Stimulated activated naive CD8-positive, alpha-beta T cell treated with anti-CD3 and anti-CD28 coated beads, Interleukin-15, Interleukin-2, amounts not matched to agents 100 U/mL and 50 U/mL, for 24 hours (primary cell): ENCODE measurements around the gene CDKN2AIP.
"Not testable (repeated sequence)": the region's sequence is repeated elsewhere in the genome, so short reads cannot be mapped to it uniquely, and the experiment has no call there.

ENCODE experiments used
- ATAC-seq: fragments of 150-1000 bp; cut with Tn5 transposase; one replicate; pipeline ENCODE4 v1.10.0; 2021
- DNase-seq: peaks from one replicate; pipeline ENCODE4 v3.0.0; 2021

CDKN2AIP gene

GRCh38 chr4:183413234-183414200 is 30.9 kb upstream of the CDKN2AIP start:
- ATAC-seq, result no peak

GRCh38 chr4:183416879-183417755 is 27.3 kb upstream of the CDKN2AIP start:
- DNase-seq (no peak), ATAC-seq (no peak)

More at GRCh38 chr4:183413234-183414200, 30.9 kb upstream of the CDKN2AIP start:
- DNase-seq, result no peak

DNA sequence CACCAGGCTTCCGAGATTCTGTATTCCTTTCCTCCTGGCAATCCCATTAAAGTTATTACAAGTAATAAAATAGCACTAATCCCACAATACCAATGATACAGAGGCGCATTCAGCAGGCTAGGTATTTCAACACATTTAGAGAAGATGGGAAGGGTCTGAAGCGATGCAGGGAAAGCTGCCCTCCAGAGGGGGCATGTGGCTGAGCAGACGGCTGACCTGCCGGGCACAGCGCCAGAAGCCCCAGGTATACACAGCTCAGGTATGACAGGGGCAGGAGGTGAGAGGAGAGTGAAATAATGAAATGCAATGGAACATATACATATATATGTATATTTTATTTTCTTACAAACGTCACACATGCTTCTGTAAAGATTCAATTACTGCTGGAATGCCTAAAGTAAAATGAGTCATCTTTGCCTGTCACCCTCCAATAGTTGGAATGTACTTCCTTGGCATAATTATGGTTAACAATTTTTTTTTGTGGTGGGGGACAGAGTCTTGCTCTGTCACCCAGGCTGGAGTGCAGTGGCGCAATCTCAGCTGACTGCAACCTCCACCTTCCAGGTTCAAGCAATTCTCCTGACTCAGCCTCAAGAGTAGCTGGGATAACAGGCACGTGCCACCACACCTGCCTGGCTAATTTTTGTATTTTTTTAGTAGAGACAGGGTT is 21.3 kb upstream of the CDKN2AIP start:
- no peak for ATAC-seq
- DNase-seq, result no peak

DNA sequence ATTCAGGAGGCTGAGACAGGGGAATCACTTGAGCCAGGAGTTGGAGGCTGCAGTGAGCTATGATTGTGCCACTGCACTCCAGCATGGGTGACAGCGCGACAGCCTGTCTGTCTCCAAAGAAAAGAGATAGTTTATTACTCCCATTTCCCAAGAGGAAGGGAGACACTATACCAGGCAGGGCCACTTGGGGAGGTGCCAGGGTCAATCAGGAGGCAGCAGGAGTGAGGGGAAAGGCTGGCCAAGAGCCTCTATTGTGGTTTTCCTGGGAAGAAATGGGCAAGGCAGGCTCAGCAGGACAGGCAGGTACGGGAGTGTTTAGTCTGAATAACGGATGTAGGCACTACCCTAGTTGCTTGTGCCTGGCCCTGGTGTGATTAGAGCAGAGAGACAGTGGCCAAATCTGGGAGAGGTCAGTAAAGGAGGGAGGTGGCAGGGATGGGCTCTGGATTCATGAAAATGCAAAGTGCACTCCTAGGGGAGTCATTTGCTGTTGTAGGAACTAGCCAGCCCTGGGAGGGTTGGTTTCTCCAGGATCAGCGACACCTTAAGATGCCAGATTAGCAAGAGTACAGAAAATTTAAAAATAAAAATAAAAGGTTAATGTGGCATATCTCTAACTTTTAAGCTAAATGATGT is 20.2 kb upstream of the CDKN2AIP start:
- DNase-seq (no peak), ATAC-seq (no peak)

GRCh38 chr4:183426507-183426906 is 17.9 kb upstream of the CDKN2AIP start:
- DNase-seq (no peak), ATAC-seq (no peak)

GRCh38 chr4:183429489-183429888 is 14.9 kb upstream of the CDKN2AIP start:
- ATAC-seq (no peak), DNase-seq (no peak)

- ATAC-seq (peak; percentile 65), DNase-seq (no peak)
Observed at GRCh38 chr4:183430317-183430993, 14.0 kb upstream of the CDKN2AIP start.

DNA sequence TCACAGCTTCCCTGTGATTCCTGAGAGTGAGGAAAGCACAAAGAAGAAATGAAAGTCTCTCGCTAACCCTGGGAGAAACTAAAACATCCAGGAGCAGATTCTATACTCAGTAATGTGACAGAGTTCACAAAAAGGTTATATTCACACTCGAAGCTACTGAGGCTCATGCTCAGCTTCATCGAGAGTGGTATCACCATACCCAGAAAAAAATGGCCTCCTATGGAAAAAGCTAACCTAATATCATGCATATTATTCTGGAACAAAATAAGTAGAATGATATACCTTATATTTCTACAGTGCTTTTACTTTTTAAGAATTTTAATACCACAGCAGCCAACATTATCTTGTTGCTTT is 13.5 kb upstream of the CDKN2AIP start:
- ATAC-seq, result peak; percentile 10

DNA sequence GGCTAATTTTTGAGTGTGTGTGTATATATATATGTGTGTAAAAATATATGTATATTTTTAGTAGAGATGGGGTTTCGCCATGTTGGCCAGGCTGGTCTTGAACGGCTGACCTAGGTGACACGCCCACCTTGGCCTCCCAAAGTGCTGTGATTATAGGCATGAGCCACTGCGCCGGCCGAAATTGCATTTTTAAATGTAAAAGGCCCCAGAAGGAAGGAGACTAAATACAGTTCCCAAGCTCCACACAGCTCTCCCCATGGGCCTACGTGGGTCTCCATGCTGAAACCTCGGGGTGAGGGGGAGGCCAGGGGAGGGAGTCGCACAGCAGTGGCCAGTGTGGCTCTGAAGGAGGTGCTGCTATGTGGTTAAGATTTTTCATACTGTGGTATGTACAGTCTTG is 12.8 kb upstream of the CDKN2AIP start:
- no peak for ATAC-seq
- no peak for DNase-seq

More for the DNA sequence above, 13.5 kb upstream of the CDKN2AIP start:
- DNase-seq, result no peak

- not testable (repeated sequence) for ATAC-seq, DNase-seq
Observed at GRCh38 chr4:183433183-183433582, 11.3 kb upstream of the CDKN2AIP start.

- ATAC-seq, result peak; percentile 30
- DNase-seq, result no peak
Observed at GRCh38 chr4:183434264-183434663, 10.2 kb upstream of the CDKN2AIP start.

GRCh38 chr4:183434666-183435190 is 9.7 kb upstream of the CDKN2AIP start:
- no peak for ATAC-seq
- no peak for DNase-seq

DNA sequence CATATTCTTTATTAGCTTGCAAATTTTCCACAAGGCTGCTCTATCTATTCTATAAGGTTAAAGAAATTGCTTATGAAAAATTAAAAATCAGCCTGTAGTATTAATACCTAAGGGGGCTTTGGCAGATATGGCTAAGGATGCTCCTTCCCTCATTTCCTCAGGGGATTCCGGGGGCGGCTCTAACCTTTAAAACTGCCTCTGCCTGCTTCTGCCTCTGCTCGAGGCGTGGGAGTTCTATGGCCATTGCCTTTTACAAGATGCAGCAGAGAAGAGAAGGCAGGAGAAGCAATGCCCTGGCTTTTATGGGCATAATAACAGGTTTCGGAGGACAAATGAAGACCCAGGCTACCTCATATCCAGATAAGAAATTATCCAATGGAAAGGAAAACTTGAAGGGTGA is 8.6 kb upstream of the CDKN2AIP start:
- DNase-seq, result no peak
- ATAC-seq, result no peak

DNA sequence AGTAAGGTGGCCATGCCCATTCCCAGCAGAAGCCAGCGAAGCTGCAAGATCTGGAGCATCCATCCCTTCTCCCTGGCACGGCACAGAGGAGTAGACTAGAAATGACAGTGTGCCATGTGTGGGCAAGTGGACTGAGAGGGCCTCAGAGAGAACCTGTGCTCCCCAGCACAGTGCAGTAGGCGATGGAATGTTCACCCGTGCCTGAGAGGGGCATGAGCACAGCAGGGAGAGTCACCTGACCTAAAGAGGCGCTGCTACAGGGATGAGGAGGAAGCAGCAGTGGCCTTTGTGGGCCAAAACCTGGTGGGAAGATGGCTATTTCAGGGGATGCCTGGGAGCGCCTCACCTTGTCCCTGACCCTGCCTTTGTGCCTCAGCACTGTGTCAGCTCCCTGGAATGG is 8.0 kb upstream of the CDKN2AIP start:
- ATAC-seq, result no peak

GRCh38 chr4:183437452-183437851 is 7.0 kb upstream of the CDKN2AIP start:
- ATAC-seq (no peak), DNase-seq (no peak)

More for the DNA sequence above, 8.0 kb upstream of the CDKN2AIP start:
- no peak for DNase-seq

DNA sequence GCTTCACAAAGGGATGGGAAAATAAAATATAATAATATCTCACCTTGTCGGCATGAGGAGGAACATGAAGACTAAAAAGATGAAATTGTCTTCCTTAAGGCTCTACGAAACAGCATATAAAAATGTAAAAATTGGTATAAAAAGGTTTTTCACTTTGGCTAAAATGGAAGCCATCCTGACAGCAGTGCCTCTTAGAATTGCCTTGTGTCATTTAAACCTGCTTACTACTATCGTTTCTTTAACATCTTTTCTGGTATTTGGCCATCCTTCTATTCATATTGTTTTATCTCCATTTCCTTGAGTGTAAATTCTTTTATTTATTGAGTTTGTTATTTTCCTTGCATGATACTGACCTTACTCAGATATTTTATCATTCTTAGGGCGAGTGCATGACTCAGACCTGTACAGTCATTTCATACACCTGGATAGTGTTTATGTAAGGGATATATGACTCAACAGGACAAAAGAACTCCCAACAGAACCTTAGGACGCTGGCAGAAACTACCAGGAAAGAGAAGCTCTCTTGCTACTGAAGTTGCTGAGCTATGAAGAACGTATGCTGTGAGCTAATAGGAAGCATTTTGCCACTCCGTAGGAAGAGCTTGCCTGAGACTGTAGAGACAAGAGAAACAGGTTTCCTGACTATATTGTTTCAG is 5.8 kb upstream of the CDKN2AIP start:
- ATAC-seq, result no peak

DNA sequence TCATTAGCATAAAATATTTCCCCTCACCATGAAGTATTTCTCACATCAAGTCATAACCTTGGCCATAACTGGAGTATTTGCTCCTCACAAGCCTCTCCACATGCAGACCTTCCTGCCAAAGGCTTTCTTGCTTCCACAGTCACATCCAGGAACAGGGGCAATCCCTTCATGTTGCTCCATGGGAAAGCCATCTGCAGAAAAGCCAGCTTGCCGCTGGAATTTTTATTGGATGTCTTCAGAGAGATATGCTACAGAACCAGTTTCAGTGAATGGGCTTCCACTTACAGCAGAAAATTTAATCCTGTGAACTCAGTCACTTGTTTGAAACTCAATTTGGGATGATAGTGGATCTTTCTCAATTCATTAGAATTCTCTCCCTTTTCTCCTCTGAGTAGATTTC is 3.2 kb upstream of the CDKN2AIP start:
- ATAC-seq (no peak), DNase-seq (no peak)

More for the DNA sequence above, 5.8 kb upstream of the CDKN2AIP start:
- DNase-seq, result no peak

- ATAC-seq, result peak; percentile 25
- DNase-seq, result peak; percentile 53
Observed at GRCh38 chr4:183443655-183444213, 702 bp upstream of the CDKN2AIP start.

- ATAC-seq, result peak; percentile 19
- peak; percentile 65 for DNase-seq
Observed at GRCh38 chr4:183445097-183445428, 627 bp downstream of the CDKN2AIP start.

GRCh38 chr4:183447646-183448045 is 3.2 kb downstream of the CDKN2AIP start:
- DNase-seq (no peak), ATAC-seq (no peak)
